SW480 (cell line): Measurements from ENCODE around the gene TNIK.

Experiments used
- DNase-seq: peaks from one replicate; pipeline ENCODE4 v3.0.0-alpha.2; 2016; ENCODE audit warnings: low spot score

Gene TNIK

DNA sequence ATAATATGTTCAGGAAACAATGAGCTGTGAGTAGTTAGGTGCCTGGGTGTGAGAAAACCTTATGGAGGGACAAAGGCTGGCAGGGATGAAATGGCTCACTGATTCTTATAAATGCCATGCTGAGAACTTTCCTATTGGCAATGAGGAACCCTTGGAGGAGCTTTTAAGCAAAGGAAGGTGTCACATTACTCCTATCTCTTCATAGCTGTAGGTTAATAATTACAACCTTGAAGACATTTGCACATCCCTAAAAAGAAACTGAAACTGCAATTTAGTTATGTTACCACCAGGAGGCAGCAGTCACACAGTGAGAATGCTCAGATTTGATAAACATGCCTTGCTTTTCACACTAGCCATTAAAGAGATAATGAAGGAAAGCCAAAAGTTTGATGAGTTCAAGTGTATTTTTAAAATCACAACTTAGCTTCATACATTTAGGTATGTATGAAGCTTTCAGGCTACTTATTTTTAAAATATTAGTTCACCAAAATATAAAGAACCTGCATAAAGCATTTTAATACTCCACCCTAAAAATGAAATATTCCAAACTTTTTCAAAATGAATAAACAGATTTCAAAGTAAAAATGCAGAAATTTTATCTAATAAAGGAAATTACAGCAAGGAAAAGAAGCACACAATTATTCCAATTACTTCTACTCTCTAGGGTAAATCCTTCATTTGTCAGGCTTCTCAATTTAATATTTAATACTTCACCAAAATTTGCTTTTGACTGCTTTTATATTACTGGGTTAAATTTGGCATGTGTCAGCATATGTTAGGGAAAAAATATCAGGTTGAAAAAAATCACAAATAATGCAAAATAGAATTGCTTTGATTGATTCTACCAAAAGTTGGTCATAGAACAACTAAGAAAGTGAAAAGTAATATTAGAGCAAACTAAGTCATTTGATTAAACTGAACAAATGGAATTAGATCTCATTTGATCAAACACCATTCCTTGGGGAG, 296.8 kb downstream of the TNIK start:
- peak; percentile 7 for DNase-seq

- DNase-seq, result no peak
Observed at GRCh38 chr3:171160325-171160724, 299.9 kb downstream of the TNIK start.

DNA sequence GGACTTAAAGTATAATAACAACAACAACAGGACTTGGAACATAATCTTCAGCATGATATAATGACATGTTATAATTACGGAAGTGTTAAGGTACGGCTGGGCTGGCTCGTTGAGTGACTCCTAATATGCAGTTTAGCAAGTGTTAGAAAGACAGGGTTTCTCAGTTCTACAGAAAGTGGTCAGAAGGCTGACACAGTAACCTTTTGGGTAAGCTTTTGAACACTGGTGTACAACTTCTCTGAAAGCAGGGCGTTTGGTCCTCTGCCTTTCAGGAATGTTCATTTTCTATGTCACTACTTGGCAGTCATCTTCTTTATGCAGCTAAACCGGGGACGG, 300.4 kb downstream of the TNIK start:
- no peak for DNase-seq

- no peak for DNase-seq
Observed at GRCh38 chr3:171159024-171159821, 301.0 kb downstream of the TNIK start.

- no peak for DNase-seq
Observed at GRCh38 chr3:171157980-171158379, 302.2 kb downstream of the TNIK start.

DNA sequence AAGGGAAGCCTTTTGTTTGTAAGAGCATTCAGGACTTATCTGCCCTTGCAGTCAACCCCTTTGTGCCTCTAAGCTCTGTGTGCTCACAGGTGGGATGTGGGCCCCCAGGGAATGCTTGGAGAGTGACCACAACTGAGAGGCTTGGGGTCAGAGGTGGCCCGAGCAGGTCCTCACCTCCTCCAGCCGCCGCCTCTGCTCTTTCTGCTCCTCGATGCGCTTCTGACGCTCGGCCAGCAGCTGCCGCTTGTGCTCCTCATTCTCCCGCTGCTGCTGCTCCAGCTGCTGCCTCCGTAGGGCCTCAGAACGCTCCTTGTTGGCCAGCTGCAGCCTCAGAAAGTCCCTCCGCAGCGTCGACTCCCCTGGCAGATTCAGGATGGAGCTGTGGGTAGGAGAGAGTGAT, 302.9 kb downstream of the TNIK start:
- DNase-seq, result peak; percentile 73

- peak; percentile 86 for DNase-seq
Observed at GRCh38 chr3:171156401-171157010, 303.7 kb downstream of the TNIK start.

DNA sequence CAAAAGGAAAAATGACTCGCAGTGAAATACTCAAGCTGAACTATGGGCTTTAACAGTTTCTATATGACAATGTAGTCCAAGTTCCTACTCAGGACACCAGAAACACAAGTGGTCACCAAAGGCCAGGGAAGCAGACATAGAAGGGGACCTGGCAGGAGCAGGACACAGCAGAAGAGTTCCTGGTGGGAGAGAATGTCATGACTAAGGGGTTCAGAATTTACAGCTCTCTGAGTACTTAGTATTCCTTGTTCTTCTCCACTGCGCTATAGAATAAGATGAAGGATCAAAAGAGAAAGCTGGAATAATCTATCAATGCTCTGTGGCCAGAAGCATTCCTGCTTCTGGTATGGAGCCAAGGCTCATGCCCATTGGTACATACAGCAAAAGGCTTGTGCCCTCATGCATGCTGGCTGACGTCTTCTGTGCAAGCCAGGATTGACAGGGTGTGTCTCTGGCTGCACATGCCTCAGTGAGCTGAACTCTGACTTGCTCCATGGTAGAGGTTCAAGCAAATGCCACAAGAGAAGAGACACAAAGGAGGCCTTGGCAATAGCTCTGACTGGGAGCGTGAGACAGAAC, 305.0 kb downstream of the TNIK start:
- DNase-seq, result peak; percentile 70

- DNase-seq, result no peak
Observed at GRCh38 chr3:171150945-171151344, 309.3 kb downstream of the TNIK start.

GRCh38 chr3:171149526-171150116, 310.6 kb downstream of the TNIK start:
- no peak for DNase-seq

- no peak for DNase-seq
Observed at GRCh38 chr3:171145798-171146197, 314.4 kb downstream of the TNIK start.

GRCh38 chr3:171142985-171143384, 317.2 kb downstream of the TNIK start:
- DNase-seq, result no peak

DNA sequence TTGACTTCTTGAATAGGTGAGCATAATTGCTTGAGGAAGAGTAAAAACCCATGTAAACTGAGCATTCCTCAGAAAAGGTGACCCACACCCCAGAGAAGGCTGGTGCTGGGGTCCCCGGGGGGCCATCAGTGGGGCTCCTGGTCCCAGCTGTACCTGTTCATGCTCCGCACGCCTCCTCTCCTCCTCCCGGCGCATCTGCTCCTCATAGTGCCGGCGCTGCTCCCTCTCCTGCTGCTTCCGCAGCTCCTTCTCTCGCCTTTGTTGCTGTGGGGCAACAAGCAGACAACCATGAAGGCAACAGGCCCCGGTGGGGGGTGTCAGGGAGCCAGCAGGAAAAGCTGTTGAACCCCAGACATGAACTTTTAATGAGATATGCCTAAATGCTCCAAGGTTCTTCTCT, 320.0 kb downstream of the TNIK start:
- no peak for DNase-seq

- no peak for DNase-seq
Observed at GRCh38 chr3:171138027-171138426, 322.2 kb downstream of the TNIK start.

DNA sequence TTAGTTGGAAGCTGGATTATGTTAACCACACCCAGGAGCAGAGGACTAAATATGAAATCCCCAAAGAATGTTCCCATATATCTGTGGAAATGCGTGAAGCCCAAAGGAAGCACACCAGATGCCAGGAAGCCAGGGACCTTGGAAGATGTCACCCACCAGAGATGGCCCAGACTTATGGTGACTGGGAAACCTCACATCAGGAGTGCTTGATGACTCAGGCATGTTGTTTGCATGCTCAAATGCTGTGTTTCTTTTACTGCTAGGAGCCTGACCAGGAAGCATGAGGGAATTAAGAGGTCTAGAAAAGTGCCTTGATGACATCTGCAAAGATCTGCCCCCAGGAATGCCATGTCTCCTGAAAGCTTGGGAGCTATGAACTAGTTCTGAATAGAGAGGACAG, 324.7 kb downstream of the TNIK start:
- DNase-seq, result no peak

GRCh38 chr3:171133796-171134569, 326.2 kb downstream of the TNIK start:
- DNase-seq, result no peak

DNA sequence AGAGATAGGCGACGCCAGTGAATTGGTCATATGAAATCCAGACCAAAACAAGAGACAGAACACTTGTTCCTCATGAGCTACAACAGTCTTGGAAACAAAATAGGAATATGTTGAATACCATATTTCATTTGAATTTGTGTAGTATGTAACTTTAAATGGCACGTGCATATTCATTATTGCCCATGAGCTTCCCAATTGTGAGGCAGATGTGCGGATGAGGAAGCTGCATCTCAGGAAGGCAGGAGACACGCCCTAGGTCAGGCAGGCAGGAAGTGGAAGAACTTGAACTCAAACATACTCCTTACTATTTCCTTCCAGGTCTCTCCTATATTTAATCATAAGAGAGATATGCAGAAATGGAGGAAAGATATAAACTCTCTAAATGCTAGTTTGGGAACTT, 326.9 kb downstream of the TNIK start:
- no peak for DNase-seq

DNA sequence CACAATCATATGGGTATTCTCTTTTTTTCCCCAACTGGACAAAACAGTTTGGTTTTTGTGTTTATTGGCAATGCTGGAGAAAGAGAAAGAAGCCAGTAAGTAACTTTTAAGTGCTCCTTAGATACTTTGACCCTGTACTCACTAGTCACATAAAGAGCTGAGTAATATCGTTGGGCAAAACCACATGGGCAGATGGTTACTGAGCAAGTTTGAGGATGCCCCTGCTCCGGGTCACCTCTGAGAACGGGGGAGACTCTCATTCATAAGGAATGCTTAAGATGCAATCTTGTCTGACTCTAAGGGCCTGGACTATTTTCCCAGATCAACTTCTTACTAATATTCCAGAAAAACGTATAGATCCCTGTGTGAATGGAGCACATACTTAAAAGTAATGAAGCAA, 327.3 kb downstream of the TNIK start:
- no peak for DNase-seq

DNA sequence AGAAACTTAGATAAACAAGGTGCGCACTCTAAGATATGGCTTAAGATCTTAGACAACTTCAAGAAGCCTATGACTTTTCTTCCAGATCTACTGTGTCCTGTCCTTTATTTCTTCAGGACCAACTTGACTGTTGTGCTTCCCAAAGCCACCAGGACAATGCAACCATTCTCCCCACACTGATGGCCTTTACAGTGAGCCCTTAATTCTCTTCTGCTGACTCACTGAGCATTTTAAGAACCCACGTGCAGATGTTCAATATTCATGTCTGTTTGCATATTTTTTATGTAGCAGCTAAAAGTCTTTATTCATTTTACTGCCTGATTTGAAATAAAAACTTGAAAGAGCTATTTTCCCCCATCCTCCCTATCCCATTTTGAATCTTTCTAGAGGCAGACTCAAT, 330.4 kb downstream of the TNIK start:
- DNase-seq, result peak; percentile 63

GRCh38 chr3:171127611-171128010, 332.6 kb downstream of the TNIK start:
- no peak for DNase-seq
